Activated B cell treated with CpG ODN at 0.5 μM for 24 hours (primary cell): ENCODE data around the gene DOCK1. TPM values are rescaled to one million over a fixed set of nuclear protein-coding genes. Genes with fewer than 3 reads are reported as not detected.

ENCODE experiments used
- ATAC-seq: fragments of 200-7000 bp; cut with Tn5 transposase; one replicate; pipeline ENCODE4 v1.10.0; 2021; ENCODE audit warnings: low read depth, mild to moderate bottlenecking, moderate library complexity
- CTCF ChIA-PET: fragments of 350-600 bp; sonication (Branson Sonifier 250); formaldehyde crosslinking; loops from one replicate; lab custom pipeline; 2021; ENCODE audit warnings: antibody characterized with exemption; lab: Charles Lee
- POLR2A ChIA-PET: fragments of 350-600 bp; sonication (Branson Sonifier 250); formaldehyde crosslinking; loops from one replicate; lab custom pipeline; 2021; ENCODE audit warnings: antibody characterized with exemption; lab: Charles Lee
- DNase-seq: peaks from one replicate; pipeline ENCODE4 v3.0.0; 2022
- H3K27ac Mint-ChIP-seq: one replicate; pipeline ENCODE4 v1.8.0; 2020; ENCODE audit warnings: mixed read lengths
- H3K27me3 Mint-ChIP-seq: one replicate; pipeline ENCODE4 v1.8.0; 2021; ENCODE audit warnings: mixed read lengths
- H3K36me3 Mint-ChIP-seq: one replicate; pipeline ENCODE4 v1.8.0; 2021; ENCODE audit warnings: low read depth, mixed read lengths
- H3K4me1 Mint-ChIP-seq: one replicate; pipeline ENCODE4 v1.8.0; 2021; ENCODE audit warnings: mixed read lengths
- H3K4me3 Mint-ChIP-seq: one replicate; pipeline ENCODE4 v1.8.0; 2020; ENCODE audit warnings: mild to moderate bottlenecking, mixed read lengths
- H3K9me3 Mint-ChIP-seq: one replicate; pipeline ENCODE4 v1.8.0; 2020; ENCODE audit warnings: mixed read lengths
- CTCF ChIP-seq: fragments of 200-600 bp; IDR thresholded peaks from one replicate; pipeline ENCODE4 v1.8.0; 2022; ENCODE audit warnings: antibody characterized with exemption, mild to moderate bottlenecking
- intact Hi-C: fragments of 100-400 bp; cut with micrococcal nuclease; formaldehyde crosslinking; loops from one replicate; pipeline ENCODE4 v1.15.1; 2024
- total RNA-seq: library from RNA; stranded (reverse); gene quantifications from 2 replicates; pipeline ENCODE4 v1.2.3, GENCODE V29; 2022

DOCK1 gene
- total RNA-seq, 1 donor from 2014 or later = not detected

GRCh38 chr10:127046975-127047877, 142.0 kb downstream of the DOCK1 start:
- no peaks in the 10 kb centered on the region for H3K27me3 Mint-ChIP-seq
- no peaks in the 10 kb centered on the region for H3K4me1 Mint-ChIP-seq
- H3K9me3 Mint-ChIP-seq = no peaks in the 10 kb centered on the region
- H3K27ac Mint-ChIP-seq = no peak overlapping the region
- intact Hi-C loops = no loop called here
- DNase-seq (no peak), ATAC-seq (no peak)
- no peak overlapping the region for H3K4me3 Mint-ChIP-seq
- no peaks in the 10 kb centered on the region for H3K36me3 Mint-ChIP-seq
- no peak for TF ChIP-seq CTCF
- CTCF ChIA-PET = interaction anchor here (0.7 kb wide), 1 partner anchor 142 kb away, joined by 3 read pairs; no protein-coding TSS in a partner anchor
- POLR2A ChIA-PET = no interaction called here

- no peaks in the 10 kb centered on the region for H3K4me1 Mint-ChIP-seq
- no peak for TF ChIP-seq CTCF
Measured at GRCh38 chr10:127047878-127048238, 142.6 kb downstream of the DOCK1 start.

GRCh38 chr10:127048630-127049029, 143.4 kb downstream of the DOCK1 start:
- Mint-ChIP-seq H3K4me3 (no peak overlapping the region), H3K27ac (no peak overlapping the region), H3K4me1 (no peaks in the 10 kb centered on the region), H3K36me3 (no peaks in the 10 kb centered on the region), H3K27me3 (no peaks in the 10 kb centered on the region), H3K9me3 (no peaks in the 10 kb centered on the region)
- ChIA-PET CTCF (no interaction called here), POLR2A (no interaction called here)
- TF ChIP-seq CTCF = no peak
- no peak for DNase-seq
- intact Hi-C loops = no loop called here
- no peak for ATAC-seq

More at GRCh38 chr10:127047878-127048238, 142.6 kb downstream of the DOCK1 start:
- ATAC-seq (no peak), DNase-seq (no peak)
- intact Hi-C loops = no loop called here
- H3K4me3 Mint-ChIP-seq = no peak overlapping the region
- no peak overlapping the region for H3K27ac Mint-ChIP-seq
- CTCF ChIA-PET = interaction anchor here (0.7 kb wide), 1 partner anchor 141 kb away, joined by 3 read pairs; no protein-coding TSS in a partner anchor
- POLR2A ChIA-PET = no interaction called here
- H3K27me3 Mint-ChIP-seq = no peaks in the 10 kb centered on the region
- H3K36me3 Mint-ChIP-seq = no peaks in the 10 kb centered on the region
- H3K9me3 Mint-ChIP-seq = no peaks in the 10 kb centered on the region

- Mint-ChIP-seq H3K27me3 (no peaks in the 10 kb centered on the region), H3K9me3 (no peaks in the 10 kb centered on the region), H3K4me3 (no peak overlapping the region), H3K4me1 (peaks cover 4% of the 10 kb centered on the region), H3K36me3 (no peaks in the 10 kb centered on the region), H3K27ac (no peak overlapping the region)
- ATAC-seq = no peak
- TF ChIP-seq CTCF = no peak
- CTCF ChIA-PET = no interaction called here
- POLR2A ChIA-PET = no interaction called here
- DNase-seq = no peak
- intact Hi-C loops = no loop called here
Measured at GRCh38 chr10:127052001-127052400, 146.8 kb downstream of the DOCK1 start.

- Mint-ChIP-seq H3K27ac (no peak overlapping the region), H3K36me3 (no peaks in the 10 kb centered on the region), H3K4me3 (no peak overlapping the region), H3K27me3 (no peaks in the 10 kb centered on the region), H3K9me3 (peaks cover 17% of the 10 kb centered on the region), H3K4me1 (peaks cover 4% of the 10 kb centered on the region)
- DNase-seq = no peak
- TF ChIP-seq CTCF = no peak
- CTCF ChIA-PET = no interaction called here
- ATAC-seq = no peak
- intact Hi-C loops = no loop called here
- POLR2A ChIA-PET = no interaction called here
Measured at GRCh38 chr10:127055263-127055662, 150.0 kb downstream of the DOCK1 start.
